Mesenchymal stem cell (in vitro differentiated cells and primary cell): ENCODE data around the gene CNP.

Source experiments
- DNase-seq: peaks from one replicate; pipeline ENCODE4 v3.0.0-alpha.2; 2013
- H2AFZ ChIP-seq: one replicate; pipeline ENCODE4 v1.6.1; 2013; ENCODE audit warnings: low read depth, mild to moderate bottlenecking, control low read depth, inconsistent platforms, low read length, moderate library complexity
- H2AK5ac ChIP-seq: 2 replicates; pipeline ENCODE4 v1.6.1; 2013; ENCODE audit warnings: low read length, moderate library complexity, mild to moderate bottlenecking, inconsistent platforms; ENCODE audit not compliant: severe bottlenecking
- H2BK120ac ChIP-seq: one replicate; pipeline ENCODE4 v1.6.1; 2013; ENCODE audit warnings: low read depth, mild to moderate bottlenecking, inconsistent platforms, low read length, moderate library complexity
- H2BK12ac ChIP-seq, 2 experiments: one replicate each; pipeline ENCODE4 v1.6.1; 2013; ENCODE audit warnings: inconsistent platforms in 2 of 2, low read length in 2 of 2, mild to moderate bottlenecking in 2 of 2, moderate library complexity in 2 of 2, control low read depth in 1 of 2
- H2BK15ac ChIP-seq: one replicate; pipeline ENCODE4 v1.6.1; 2013; ENCODE audit warnings: mild to moderate bottlenecking, low read depth, inconsistent platforms; ENCODE audit not compliant: poor library complexity, severe bottlenecking
- H2BK5ac ChIP-seq: 2 replicates; pipeline ENCODE4 v1.6.1; 2013; ENCODE audit warnings: low read depth, mild to moderate bottlenecking, low read length, control low read depth, inconsistent platforms; ENCODE audit not compliant: poor library complexity, severe bottlenecking
- H3K14ac ChIP-seq, 2 experiments: one replicate each; pipeline ENCODE4 v1.6.1; 2013; ENCODE audit warnings: inconsistent platforms in 2 of 2, low read length in 2 of 2, control low read depth in 1 of 2, mild to moderate bottlenecking in 1 of 2, moderate library complexity in 1 of 2
- H3K18ac ChIP-seq, 2 experiments: one replicate each; pipeline ENCODE4 v1.6.1; 2013; ENCODE audit warnings: inconsistent platforms in 2 of 2, low read length in 2 of 2, control low read depth in 1 of 2, low read depth in 1 of 2, mild to moderate bottlenecking in 1 of 2
- H3K23ac ChIP-seq, 2 experiments: one replicate each; pipeline ENCODE4 v1.6.1; 2013; ENCODE audit warnings: inconsistent platforms in 2 of 2, low read length in 2 of 2, mild to moderate bottlenecking in 2 of 2, moderate library complexity in 2 of 2, control low read depth in 1 of 2
- H3K27ac ChIP-seq: 2 replicates; pipeline ENCODE4 v1.5.1; 2013; ENCODE audit warnings: mild to moderate bottlenecking, moderate library complexity, low read length, control low read depth, inconsistent platforms; ENCODE audit not compliant: poor library complexity, severe bottlenecking
- H3K27me3 ChIP-seq, 2 experiments: 2 replicates each; pipeline versions ENCODE4 v1.6.1 to v1.7.0; 2013; ENCODE audit warnings: low read length in 2 of 2, mild to moderate bottlenecking in 2 of 2, moderate library complexity in 2 of 2, control low read depth in 1 of 2, inconsistent platforms in 1 of 2; ENCODE audit not compliant: control insufficient read depth in 1 of 2, insufficient read depth in 1 of 2
- H3K36me3 ChIP-seq, 2 experiments: 2 replicates each; pipeline versions ENCODE4 v1.6.1 to v1.7.0; 2013; ENCODE audit warnings: low read length in 2 of 2, control low read depth in 1 of 2, inconsistent platforms in 1 of 2, low read depth in 1 of 2, mild to moderate bottlenecking in 1 of 2; ENCODE audit not compliant: insufficient read depth in 2 of 2, control insufficient read depth in 1 of 2
- H3K4ac ChIP-seq, 2 experiments: one replicate each; pipeline ENCODE4 v1.6.1; 2013; ENCODE audit warnings: inconsistent platforms in 2 of 2, low read length in 2 of 2, mild to moderate bottlenecking in 2 of 2, moderate library complexity in 2 of 2, control low read depth in 1 of 2, low read depth in 1 of 2
- H3K4me1 ChIP-seq: 2 replicates; pipeline ENCODE4 v1.6.1; 2013; ENCODE audit warnings: low read depth, low read length, control low read depth; ENCODE audit not compliant: control insufficient read depth, insufficient read depth
- H3K4me2 ChIP-seq: 2 replicates; pipeline ENCODE4 v1.6.1; 2013; ENCODE audit warnings: low read length, mild to moderate bottlenecking, inconsistent platforms; ENCODE audit not compliant: poor library complexity, severe bottlenecking
- H3K4me3 ChIP-seq, 2 experiments: 2 replicates each; pipeline versions ENCODE4 v1.5.1 to v1.7.0; 2013; ENCODE audit warnings: low read length in 2 of 2, mild to moderate bottlenecking in 2 of 2, control low read depth in 1 of 2, low read depth in 1 of 2; ENCODE audit not compliant: insufficient read depth in 1 of 2
- H3K79me1 ChIP-seq: replicated peaks from 2 replicates; pipeline ENCODE4 v1.6.1; 2013; ENCODE audit warnings: mild to moderate bottlenecking, control low read depth, low read length, inconsistent platforms; ENCODE audit not compliant: poor library complexity, severe bottlenecking
- H3K9ac ChIP-seq: 2 replicates; pipeline ENCODE4 v1.7.0; 2013; ENCODE audit warnings: mild to moderate bottlenecking, low read length, moderate library complexity
- H3K9me3 ChIP-seq: 2 replicates; pipeline ENCODE4 v1.7.0; 2013; ENCODE audit warnings: mild to moderate bottlenecking, low read length; ENCODE audit not compliant: control insufficient read depth
- H4K8ac ChIP-seq: one replicate; pipeline ENCODE4 v1.6.1; 2013; ENCODE audit warnings: inconsistent platforms, mild to moderate bottlenecking, low read length, moderate library complexity
- H4K91ac ChIP-seq: one replicate; pipeline ENCODE4 v1.6.1; 2013; ENCODE audit warnings: mild to moderate bottlenecking, low read length, inconsistent platforms
- WGBS: methylation state at CpG from one replicate; pipeline ENCODE4 v1.1.7; 2013; ENCODE audit warnings: mixed read lengths; 5-methylcytosine and 5-hydroxymethylcytosine counted together

Gene CNP

GRCh38 chr17:41976142-41976768 is 9.7 kb downstream of the CNP start:
- Histone ChIP-seq H3K27me3 (no peaks in the 10 kb centered on the region), H3K9me3 (no peaks in the 10 kb centered on the region), H2BK15ac (no peak overlapping the region), H4K8ac (no peak overlapping the region), H2BK5ac (no peak overlapping the region), H3K4me2 (no peak overlapping the region), H2BK120ac (no peak overlapping the region), H3K4me3 (peak overlapping the region in 1 of 2 experiments; percentile 56), H3K36me3 (peaks cover 82 to 88% of the 10 kb centered on the region in 2 experiments), H3K9ac (peak overlapping the region; percentile 85), H2AK5ac (no peak overlapping the region), H4K91ac (no peak overlapping the region), H3K79me1 (peaks cover 21% of the 10 kb centered on the region), H3K4ac (no peak overlapping the region), H3K27ac (no peak overlapping the region), H3K18ac (no peak overlapping the region), H2BK12ac (no peak overlapping the region), H3K14ac (no peak overlapping the region), H2AFZ (no peak overlapping the region), H3K23ac (no peak overlapping the region), H3K4me1 (peaks cover 12% of the 10 kb centered on the region)
- no peak for DNase-seq
- WGBS, result 95% methylated on average over 10 of the region's 11 CpGs

DNA sequence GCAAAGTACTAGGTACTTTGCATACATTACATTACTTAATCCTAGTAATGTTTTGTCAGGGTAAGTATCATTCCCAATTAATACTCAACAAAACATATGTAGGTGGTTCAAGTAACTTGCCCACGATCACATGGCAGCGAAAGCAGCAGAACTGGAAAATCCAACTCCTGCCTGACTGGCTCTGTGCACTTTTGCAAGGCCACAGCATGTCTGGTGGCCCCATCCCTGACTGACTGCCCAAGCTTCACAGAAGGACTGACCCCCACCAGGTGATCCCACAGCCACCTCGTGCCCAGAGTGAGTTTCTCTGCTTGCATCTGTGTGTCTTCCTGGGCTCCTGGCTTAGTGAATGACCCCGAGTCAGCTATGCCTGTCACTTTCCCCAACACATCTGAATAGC is 11.4 kb downstream of the CNP start:
- no peak overlapping the region for H3K4me3 ChIP-seq
- 87% methylated on average over 4 of the region's 4 CpGs for WGBS
- H2AK5ac ChIP-seq, result no peak overlapping the region

GRCh38 chr17:41982026-41982760 is 15.6 kb downstream of the CNP start:
- 93% methylated on average over 13 of the region's 14 CpGs for WGBS
- Histone ChIP-seq H3K9me3 (no peaks in the 10 kb centered on the region), H3K4me1 (peaks cover 2% of the 10 kb centered on the region), H3K27me3 (no peaks in the 10 kb centered on the region), H2BK12ac (no peak overlapping the region), H4K8ac (no peak overlapping the region), H3K4me2 (no peak overlapping the region), H3K23ac (no peak overlapping the region), H3K79me1 (peaks cover 21% of the 10 kb centered on the region), H4K91ac (no peak overlapping the region), H2AFZ (no peak overlapping the region), H3K4me3 (no peak overlapping the region), H2BK15ac (no peak overlapping the region), H2BK5ac (no peak overlapping the region), H3K14ac (no peak overlapping the region), H3K18ac (no peak overlapping the region), H2AK5ac (no peak overlapping the region), H3K9ac (no peak overlapping the region), H3K4ac (no peak overlapping the region), H3K27ac (peak overlapping the region; percentile 55), H3K36me3 (peaks cover 58 to 88% of the 10 kb centered on the region in 2 experiments), H2BK120ac (no peak overlapping the region)
- DNase-seq, result no peak

More for the DNA sequence above, 11.4 kb downstream of the CNP start:
- Histone ChIP-seq H3K14ac (no peak overlapping the region), H3K79me1 (peaks cover 16% of the 10 kb centered on the region), H3K4me1 (peaks cover 8% of the 10 kb centered on the region), H3K9ac (no peak overlapping the region), H3K27ac (no peak overlapping the region), H3K23ac (no peak overlapping the region), H2BK120ac (no peak overlapping the region), H3K4ac (no peak overlapping the region), H2BK12ac (no peak overlapping the region), H2BK5ac (no peak overlapping the region), H2BK15ac (no peak overlapping the region), H2AFZ (no peak overlapping the region), H3K27me3 (no peaks in the 10 kb centered on the region), H3K36me3 (peaks cover 78 to 88% of the 10 kb centered on the region in 2 experiments), H4K8ac (no peak overlapping the region), H3K9me3 (no peaks in the 10 kb centered on the region), H3K4me2 (no peak overlapping the region), H4K91ac (no peak overlapping the region), H3K18ac (no peak overlapping the region)
- no peak for DNase-seq

DNA sequence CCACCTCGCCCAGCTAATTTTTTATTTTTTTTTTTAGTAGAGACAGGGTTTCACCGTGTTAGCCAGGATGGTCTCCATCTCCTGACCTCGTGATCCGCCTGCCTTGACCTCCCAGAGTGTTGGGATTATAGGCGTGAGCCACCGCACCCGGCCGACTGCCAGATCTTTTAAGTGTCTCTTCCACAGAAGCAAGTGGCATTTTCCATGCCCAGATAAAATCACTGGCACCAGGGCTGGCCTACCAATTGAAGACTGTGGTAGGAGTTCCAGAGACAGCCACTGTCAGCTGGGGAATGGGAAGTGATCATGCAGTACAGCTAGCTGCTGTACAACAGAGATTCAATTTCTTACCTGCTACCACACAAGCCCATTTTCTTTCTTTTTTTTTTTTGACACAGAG is 17.9 kb downstream of the CNP start:
- Histone ChIP-seq H3K27me3 (no peaks in the 10 kb centered on the region), H2BK5ac (no peak overlapping the region), H3K27ac (no peak overlapping the region), H3K36me3 (peaks cover 53 to 90% of the 10 kb centered on the region in 2 experiments), H3K14ac (no peak overlapping the region), H2BK120ac (no peak overlapping the region), H3K4me1 (peaks cover 2% of the 10 kb centered on the region), H2BK12ac (no peak overlapping the region), H2AK5ac (no peak overlapping the region), H4K8ac (no peak overlapping the region), H2AFZ (no peak overlapping the region), H3K9ac (no peak overlapping the region), H3K9me3 (no peaks in the 10 kb centered on the region), H2BK15ac (no peak overlapping the region), H3K18ac (no peak overlapping the region), H3K23ac (no peak overlapping the region), H3K4me2 (no peak overlapping the region), H3K4me3 (no peak overlapping the region), H3K79me1 (peaks cover 26% of the 10 kb centered on the region), H3K4ac (no peak overlapping the region), H4K91ac (no peak overlapping the region)
- WGBS, result 98% methylated on average over 8 of the region's 8 CpGs
- no peak for DNase-seq
